ENCODE results near the gene SREK1IP1. TPM values are rescaled to one million over a fixed set of nuclear protein-coding genes. Genes with fewer than 3 reads are reported as not detected.

The SREK1IP1 gene
- total RNA-seq = 4.4 and 7.0 TPM in 2 replicates

GRCh38 chr5:64768358-64769312, at the start of gene SREK1IP1, which contains the start of gene CWC27:
Gene SREK1IP1, minus strand, starts transcription at chr5:64768691. Its CDS starts 174 bp downstream, at chr5:64768517.
Gene CWC27, plus strand, starts transcription at chr5:64768930. Its CDS starts 217 bp downstream, at chr5:64769147.

GRCh38 chr5:64690417-64691151, 77.9 kb downstream of the SREK1IP1 start, which contains the start of gene SHISAL2B:
Gene SHISAL2B, plus strand, starts transcription at chr5:64690503. Its CDS starts 121 bp downstream, at chr5:64690624.

Other genes with a start within 250 kb of the SREK1IP1 start
- gene SHISAL2B, start 78.2 kb downstream of the SREK1IP1 start, total RNA-seq = not detected in 2 replicates
- gene CWC27, start 239 bp upstream of the SREK1IP1 start, total RNA-seq = 10.3 TPM in 2 replicates